Measurements from ENCODE around the gene ST6GAL1.
"Not testable (repeated sequence)": the region's sequence is repeated elsewhere in the genome, so short reads cannot be mapped to it uniquely, and the experiment has no call there.

Gene ST6GAL1

DNA sequence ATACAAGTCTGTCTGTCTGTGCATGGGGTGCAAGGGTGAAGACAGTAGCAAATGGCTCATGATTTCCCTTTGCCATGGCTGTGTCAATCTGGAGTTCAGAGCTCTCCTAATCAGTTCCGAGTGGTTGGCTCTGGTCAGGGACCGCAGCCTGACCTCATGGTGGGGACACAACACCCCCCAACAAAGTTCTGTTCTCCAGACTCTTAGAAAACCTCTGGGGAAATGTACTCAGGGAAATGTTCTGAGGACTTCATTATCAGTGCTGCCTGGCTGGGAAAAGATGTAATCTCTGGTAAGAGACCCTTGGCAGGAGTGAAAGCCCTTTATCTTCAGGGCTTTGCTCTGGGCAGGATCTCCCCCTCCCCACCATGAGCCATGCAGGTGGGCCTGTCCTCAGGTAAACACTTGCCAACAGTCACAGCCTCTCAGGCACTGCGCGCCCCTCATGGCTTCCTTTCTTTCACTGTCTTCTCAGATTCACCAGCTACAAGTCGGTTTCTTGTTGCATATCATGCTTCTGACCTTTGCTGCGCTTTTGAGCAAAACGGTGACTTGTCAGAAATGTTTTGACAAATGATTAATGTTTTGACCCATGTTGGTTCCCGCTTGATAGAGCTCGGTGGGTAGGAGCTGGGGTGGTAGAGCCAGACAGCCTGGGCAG lies 95.5 kb downstream of the ST6GAL1 start:
- no peak for DNase-seq

DNA sequence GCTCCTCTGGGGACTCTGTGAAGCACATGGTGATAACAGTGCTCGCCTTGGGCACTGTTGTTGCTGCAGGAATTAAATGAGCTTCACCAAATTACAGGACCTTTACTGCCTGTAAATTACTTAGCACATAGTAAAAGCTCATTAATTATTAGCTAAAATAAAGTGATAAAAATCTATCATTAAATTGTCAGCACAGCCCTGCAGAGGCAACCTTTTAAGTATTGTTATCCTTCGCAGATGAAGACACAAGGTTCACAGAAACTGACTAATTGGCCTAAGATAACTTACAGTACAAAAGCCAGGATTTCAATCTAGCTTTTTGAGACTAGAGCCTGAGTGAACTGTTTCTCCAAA lies 96.0 kb downstream of the ST6GAL1 start:
- DNase-seq, result no peak

DNA sequence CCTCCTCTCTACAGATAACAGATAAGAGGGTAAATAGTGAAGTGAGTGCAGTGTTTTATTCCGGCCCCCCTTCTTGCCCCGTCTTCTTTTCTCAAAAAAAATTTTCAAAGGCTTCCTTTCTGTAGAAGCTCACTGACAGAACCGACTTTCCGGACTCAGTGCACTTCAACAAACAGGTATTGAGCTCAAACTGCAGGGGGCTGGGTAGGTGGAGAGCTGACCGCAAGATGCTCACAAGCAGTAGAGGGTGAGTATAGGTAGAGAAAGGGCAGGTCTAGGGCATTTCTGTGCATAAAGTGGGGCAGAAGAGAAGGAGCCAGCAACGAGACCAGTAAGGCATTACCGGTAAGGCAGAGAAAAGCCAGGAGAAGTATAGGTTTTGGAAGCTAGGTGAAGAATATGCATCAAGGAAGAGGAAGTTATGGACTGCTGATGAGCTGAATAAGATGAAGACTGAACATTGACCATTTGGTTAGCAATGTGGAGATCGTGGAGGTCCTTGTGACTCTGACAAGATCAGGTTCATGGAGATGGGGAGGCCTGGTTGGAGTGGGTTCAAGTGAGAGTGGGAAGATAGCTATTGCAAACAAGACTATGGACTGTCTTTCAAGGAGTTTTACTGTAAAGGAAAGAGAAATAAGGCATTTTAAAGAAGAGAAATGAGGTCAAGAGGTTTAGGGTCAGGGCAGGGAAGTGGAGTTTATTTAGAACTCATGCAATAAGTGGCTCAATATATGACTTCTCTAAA lies 97.4 kb downstream of the ST6GAL1 start:
- no peak for DNase-seq

DNA sequence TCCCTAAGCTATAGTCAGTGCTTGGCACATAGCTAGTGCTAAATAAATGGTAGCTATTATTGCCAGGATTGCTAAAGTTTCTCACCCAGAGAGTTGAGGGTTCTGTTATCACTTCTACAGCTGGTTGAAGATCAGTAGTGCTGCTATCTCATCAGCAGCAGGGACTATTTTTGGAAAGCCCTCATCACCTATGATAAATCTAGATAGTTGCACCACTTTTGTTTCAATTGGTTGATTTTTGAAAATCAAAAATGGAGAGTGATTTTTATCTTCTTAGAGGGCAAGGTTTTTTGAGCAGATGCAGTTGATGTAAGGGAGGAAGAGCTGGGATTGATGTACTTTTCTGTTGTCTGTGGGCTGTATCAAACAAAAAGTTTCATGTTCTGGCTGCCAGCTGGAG lies 101.6 kb downstream of the ST6GAL1 start:
- DNase-seq, result no peak

DNA sequence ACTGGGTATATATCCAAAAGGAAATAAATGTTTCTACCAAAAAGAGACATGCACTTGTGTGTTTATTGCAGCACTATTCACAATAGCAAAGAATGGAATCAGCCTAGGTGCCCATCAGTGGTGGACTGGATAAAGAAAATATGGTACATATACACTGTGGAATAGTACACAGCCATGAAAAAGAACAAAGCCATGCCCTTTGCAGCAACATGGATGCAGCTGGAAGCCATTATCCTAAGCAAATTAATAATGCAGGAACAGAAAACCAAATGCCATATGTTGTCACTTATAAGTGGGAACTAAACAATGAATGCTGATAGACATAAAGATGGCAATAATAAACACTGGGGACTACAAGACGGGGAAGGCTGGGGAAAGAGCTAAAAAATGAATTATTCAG lies 106.1 kb downstream of the ST6GAL1 start:
- no peak for DNase-seq

DNA sequence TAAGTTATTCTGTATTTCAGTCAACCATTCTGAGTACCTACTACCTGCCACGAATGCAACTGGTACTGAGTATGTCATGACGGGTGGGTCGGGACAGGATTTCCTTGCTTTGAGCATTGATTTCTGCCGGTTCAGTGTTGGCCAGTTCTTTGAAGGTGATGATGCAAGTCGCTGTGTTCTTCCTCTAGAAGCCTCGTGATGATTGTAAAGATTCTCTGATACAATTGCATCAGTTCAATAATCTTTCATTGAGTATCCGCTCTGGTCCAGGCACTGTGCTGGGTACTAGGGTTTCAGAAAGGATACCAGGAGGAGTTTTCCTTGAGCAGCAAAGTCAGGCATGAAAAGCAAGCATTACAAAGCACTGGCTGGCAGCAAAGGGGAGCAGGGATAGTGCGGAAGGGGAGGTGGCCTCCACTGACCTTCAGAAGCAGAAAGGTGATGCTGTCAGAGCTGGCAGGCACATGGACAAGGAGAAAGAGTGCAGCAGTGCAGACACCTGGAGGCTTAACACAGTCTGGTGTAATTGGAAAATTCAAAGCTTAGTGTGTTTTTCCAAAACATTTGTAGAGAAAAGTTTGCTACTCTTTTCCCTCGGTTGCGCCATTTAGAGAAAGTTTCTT lies 108.9 kb downstream of the ST6GAL1 start:
- DNase-seq, result no peak

DNA sequence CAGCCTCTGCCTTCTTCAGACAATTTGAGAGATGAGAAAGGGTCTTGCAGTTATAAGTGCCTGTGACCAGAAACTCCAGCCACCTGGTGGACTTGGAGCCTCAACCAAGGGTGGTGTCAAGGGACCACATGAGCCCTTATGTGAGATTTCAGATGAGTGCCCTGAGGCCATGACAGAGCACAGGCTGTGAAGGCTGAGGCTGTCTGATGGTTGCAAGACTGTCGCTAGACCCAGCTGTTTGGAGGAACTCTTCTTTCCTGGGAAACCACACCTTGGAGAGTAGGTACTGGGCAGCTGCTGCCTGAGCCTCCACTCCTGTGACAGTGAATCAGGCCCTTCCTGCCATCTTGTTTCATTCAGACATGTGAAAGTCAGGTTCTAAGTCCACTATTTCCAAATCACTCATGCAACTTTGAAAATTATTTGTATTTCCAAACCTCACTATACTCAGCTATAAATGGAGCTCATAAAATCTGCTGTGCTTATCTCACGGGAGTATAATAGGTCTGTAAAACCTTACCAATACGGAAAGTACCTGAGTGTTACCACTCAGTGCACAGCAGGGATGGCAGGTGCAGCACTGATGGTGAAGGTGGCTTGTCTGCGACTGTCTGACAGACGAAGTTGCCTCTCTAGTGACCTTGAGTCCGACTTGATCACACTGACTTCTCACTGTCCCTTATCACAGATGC lies 109.5 kb downstream of the ST6GAL1 start:
- no peak for DNase-seq

DNA sequence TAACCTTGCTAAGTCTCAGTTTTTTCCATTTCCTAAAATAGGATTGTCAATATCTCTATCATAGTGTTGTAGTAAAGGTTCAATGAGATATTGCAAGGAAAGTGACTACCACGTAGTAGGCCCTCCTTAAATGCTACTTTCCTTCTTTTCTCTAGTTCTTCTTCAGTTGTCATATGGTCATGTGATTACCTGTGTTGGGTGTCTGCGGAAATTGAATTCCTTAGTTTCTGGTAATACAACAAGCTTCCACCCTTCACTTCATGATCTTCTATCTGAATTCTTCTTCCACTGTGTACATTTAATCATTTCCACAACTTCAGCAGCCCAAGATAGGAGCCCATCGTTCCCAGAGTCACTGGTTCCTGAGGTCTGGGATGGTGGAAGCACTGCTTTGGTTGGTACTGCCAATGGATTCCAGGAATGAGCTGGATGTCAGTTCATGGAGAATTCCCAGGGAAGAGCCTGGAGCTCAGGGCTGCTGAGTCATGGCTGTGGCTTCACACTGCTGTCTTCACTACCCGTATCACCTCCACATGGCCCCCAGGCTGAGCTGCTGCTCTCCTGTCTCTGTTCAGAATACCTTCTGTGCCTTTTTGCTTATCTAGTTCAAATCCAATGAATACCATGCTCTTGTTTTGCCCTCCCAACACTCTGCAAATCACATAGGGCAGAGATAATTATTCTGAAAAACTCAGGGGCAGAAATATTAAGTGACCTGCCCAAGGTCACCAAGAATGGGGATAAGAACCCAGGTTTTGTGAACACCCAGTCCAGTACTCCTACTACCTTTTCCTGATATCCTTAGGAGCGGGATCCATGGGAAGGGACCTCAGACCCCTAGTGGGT lies 110.4 kb downstream of the ST6GAL1 start:
- no peak for DNase-seq

DNA sequence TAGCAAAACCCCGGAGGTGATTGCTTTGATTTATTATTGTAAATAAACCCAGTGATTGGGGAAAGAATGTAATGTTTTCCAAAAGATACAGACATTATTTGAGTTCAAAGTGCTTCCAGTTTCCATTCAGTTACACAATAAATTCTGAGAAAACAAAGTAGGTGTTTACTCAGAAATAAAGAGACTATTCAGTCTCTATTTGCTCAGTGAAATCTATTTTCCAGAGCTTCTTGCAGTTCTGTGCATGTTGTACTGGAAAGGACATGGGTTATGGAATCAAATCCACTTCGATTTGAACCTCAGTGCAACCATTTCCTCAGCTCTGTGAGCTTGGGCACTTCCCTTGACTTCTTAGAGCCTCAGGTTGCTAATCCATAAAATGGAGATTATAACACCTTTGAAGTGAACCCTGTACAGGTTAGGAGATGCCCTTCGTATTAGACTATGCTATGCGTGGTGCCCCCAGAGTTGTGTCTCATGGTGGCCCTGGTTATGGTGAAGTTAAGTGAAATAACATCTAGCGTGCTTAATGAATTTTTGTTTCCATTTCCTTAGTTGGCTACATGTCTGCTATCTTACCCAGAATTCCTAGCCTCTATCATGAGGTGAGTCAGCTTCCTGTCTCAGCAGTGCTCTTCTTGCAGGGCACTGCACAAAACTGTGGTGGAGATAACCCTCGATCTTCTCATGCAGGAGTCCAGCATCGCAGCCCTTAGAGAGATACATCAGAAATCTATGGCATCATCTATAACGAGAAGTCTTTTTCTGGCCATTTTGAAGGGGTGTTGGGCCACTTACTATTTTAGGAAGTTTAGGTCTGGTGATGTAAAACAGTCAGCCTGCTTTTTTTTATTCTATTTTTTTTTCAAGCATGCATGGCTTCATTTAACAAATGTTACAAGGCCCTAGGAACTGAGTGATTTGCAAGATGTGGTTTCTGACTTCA lies 111.3 kb downstream of the ST6GAL1 start:
- DNase-seq, result peak; percentile 10

DNA sequence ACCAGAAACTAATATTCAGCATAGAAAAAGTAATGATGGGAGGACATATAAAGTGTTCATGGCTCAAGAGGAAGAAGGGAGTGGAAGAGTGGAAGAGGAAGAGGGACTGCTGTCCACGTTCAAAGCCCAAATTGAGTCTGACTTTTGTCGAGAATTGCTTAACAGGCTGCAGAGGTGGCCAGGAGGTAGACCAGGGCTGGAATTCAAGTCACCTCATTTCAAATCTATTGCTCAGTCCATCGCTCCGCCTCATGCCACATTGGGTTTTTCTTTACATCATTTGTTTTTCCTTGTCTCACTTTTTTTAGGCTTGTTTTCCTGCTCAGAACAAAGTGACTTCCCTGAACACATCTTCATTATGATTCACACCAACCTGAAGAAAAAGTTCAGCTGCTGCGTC lies 112.0 kb downstream of the ST6GAL1 start:
- DNase-seq, result no peak

DNA sequence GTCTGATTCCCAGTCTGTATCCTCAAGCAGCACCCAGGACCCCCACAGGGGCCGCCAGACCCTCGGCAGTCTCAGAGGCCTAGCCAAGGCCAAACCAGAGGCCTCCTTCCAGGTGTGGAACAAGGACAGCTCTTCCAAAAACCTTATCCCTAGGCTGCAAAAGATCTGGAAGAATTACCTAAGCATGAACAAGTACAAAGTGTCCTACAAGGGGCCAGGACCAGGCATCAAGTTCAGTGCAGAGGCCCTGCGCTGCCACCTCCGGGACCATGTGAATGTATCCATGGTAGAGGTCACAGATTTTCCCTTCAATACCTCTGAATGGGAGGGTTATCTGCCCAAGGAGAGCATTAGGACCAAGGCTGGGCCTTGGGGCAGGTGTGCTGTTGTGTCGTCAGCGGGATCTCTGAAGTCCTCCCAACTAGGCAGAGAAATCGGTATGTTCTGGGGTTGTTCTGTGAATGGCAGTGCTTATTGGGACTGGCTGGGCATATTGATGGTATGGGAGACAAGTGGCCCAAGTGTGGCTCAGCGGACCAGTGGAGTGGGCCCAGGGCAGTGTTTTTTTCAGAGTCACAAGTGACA lies 112.6 kb downstream of the ST6GAL1 start:
- no peak for DNase-seq

DNA sequence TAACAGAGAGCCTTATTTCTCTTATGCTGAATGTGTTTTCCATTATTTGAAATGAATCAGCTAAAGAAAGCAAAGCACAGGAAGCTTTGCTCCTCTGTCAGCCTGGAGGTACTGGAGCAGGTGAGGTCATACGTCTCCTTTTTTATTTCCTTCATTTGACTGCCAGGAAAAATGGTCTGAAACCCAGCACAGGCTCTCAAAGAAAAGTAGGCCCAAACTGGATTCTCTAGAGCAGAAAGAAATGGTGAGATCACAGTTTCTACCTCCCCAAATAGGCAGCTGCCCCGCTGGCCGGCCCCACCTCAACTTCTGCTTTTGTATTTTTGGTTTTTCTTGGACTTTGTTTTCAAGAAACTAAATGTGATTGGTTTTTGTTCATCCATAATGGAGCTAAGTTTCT lies 113.9 kb downstream of the ST6GAL1 start:
- DNase-seq, result peak; percentile 23

DNA sequence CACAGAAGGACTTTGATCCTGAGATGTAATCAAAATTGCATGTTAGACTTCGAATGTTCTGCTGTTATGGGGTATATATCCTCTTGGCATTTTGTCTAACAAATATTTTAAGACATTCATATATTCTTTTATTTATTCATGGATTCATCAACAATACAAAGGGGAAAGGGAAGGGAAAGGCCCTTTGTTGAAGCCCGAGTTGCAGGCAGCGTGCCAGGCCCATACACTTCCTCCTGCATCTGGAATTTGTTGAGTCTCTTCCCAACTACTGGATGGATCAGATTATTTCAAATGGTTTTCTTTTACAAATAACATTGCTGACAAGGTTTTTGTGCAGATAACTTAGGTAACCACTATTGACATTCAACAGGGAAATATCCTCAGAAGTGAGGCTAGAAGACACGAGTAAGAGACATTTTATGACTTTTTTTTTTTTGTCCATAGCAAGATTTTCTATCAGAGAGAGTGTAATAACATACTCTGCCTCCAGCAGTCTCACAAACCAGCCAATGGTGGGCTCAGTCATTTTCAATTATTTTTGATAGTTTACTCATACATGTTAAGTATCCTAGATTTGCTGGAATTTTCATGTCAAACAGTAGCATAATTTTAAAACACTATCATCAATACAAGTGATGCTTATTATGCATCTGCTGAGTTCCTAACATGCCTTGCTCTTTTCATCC lies 114.7 kb downstream of the ST6GAL1 start:
- DNase-seq, result no peak

DNA sequence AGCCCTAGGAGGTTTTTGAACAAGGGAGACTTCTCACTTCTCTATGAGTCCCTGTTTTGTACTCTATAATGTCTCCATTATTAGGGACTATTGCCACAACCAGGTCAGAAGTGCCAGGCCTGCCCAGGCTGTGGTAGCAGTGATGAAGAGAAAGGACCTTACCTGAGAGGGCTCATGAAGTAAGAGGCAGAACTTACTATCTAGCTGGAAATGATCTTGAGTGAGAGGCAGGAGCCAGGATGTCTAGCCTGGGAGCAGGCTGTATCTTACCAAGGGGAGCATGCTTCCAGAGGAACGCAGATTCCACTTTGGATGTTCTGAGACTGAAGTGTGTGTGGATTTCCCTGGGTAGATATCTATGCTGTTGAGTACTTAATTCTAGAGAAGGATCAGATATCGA lies 115.7 kb downstream of the ST6GAL1 start:
- no peak for DNase-seq

DNA sequence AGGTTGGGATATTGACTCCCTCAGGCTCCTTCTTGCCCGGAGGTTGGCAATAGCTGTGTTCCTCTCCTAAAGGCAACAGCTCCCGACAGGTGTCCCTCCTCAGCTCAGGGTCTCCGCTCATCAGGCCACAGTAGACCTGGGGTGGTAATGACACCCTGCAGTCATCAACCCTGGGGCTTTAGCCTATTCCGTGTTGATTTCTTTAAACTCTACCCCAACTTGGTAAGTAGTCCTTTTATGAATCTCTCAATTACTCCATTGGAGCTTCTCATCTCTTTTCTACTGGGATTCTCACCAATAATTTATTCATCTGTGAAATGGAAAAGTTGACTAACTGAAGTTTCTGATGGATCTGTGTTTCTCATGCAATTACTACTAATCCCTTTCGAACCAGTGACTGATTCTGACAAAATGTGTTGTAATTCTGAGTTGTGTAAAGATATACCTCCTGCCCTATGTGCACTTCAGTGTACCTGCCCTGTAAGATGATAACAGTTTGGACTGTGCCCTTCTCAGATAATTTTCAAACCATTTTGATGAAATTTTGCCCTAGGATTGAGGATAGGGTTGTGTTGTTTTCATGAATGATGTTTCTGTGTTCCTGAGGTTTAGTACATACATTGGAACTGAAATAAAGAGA lies 119.3 kb downstream of the ST6GAL1 start:
- no peak for DNase-seq

DNA sequence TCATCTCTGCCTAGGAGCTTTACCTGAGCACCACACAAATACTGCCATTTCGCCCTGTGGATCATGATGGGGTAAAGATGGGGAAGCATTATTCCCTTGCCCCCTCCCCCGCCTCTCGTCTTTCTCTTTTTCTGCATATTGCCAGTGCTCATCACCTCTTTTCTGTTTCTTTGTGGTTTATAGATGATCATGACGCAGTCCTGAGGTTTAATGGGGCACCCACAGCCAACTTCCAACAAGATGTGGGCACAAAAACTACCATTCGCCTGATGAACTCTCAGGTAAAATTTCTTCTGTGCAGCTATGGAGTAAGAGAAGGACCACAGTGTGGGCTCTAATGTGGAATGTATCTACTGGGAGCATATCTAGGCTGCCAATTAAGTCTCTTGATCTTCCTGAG lies 120.7 kb downstream of the ST6GAL1 start:
- DNase-seq, result no peak

DNA sequence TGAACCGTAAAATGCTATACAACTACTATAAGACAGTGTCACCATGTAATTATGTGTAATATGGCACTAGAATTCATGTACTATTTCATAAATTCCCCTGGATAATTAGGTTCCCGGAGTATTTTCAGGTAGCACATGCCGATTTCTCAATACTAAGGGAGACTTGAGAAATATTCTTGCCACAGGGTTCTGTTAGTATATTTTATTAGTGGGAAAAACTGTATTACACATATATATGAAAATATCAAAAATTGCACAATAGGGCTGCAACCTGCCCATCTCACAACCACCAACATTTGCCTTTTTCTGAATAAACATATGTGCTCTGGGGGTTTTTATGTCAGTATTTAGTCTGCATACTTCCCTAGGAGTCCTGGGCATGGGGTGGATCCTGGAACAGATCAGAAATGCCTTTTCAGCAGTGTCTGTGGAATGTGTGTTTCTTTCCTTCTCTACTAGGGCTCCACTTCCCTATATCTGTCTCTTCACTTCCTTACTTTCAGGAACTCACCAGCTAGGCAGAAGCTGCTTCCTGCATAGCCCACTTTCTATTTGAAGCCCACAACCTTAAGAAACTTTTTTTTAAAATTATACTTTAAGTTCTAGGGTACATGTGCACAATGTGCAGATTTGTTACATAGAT lies 121.5 kb downstream of the ST6GAL1 start:
- no peak for DNase-seq

DNA sequence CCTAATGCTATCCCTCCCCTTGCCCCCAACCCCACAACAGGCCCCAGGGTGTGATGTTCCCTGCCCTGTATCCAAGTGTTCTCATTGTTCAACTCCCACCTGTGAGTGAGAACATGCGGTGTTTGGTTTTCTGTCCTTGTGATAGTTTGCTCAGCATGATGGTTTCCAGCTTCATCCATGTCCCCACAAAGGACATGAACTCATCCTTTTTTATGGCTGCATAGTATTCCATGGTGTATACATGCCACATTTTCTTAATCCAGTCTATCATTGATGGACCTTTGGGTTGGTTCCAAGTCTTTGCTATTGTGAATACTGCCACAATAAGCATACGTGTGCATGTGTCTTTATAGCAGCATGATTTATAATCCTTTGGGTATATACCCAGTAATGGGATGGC lies 122.1 kb downstream of the ST6GAL1 start:
- DNase-seq, result not testable (repeated sequence)

DNA sequence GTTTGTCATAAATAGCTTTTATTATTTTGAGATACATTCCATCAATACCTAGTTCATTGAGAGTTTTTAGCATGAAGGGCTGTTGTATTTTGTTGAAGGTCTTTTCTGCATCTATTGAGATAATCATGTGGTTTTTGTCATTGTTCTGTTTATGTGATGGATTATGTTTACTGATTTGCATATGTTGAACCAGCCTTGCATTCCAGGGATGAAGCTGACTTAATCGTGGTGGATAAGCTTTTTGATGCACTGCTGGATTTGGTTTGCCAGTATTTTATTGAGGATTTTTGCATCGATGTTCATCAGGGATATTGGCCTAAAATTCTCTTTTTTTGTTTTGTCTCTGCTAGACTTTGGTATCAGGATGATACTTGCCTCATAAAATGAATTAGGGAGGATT lies 124.1 kb downstream of the ST6GAL1 start:
- not testable (repeated sequence) for DNase-seq

DNA sequence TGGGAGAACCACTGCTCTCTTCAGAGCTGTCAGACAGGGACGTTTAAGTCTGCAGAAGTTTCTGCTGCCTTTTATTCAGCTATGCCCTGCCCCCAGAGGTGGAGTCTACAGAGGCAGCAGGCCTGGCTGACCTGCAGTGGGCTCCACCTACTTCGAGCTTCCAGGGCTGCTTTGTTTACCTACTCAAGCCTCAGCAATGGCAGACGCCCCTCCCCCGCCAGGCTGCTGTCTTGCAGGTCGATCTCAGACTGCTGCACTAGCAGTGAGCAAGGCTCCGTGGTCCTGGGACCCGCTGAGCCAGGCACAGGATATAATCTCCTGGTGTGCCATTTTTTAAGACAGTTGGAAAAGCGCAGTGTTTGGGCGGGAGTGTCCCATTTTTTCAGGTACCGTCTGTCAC lies 127.5 kb downstream of the ST6GAL1 start:
- not testable (repeated sequence) for DNase-seq

Data from GDM1 (cell line).